Liver (tissue), 9 donors: ENCODE data around the gene GFRA4. TPM values are rescaled to one million over a fixed set of nuclear protein-coding genes. Genes with fewer than 3 reads are reported as not detected.

Experiments used
- DNase-seq: peaks from one replicate; pipeline ENCODE4 v3.0.0-alpha.2; 2017; ENCODE audit warnings: low spot score
- H3K27ac ChIP-seq, 2 donors: one replicate each; pipeline ENCODE4 v1.7.0; 2013; ENCODE audit warnings: inconsistent platforms in 2 of 2, low read length in 2 of 2, control low read depth in 1 of 2, low read depth in 1 of 2, mild to moderate bottlenecking in 1 of 2
- H3K27me3 ChIP-seq, 4 donors: one replicate each; pipeline versions ENCODE4 v1.6.1 to v1.7.0; 2013; ENCODE audit warnings: low read length in 3 of 4, inconsistent platforms in 1 of 4, mild to moderate bottlenecking in 1 of 4, moderate library complexity in 1 of 4; ENCODE audit not compliant: control insufficient read depth in 4 of 4, insufficient read depth in 4 of 4
- H3K36me3 ChIP-seq, 4 donors: one replicate each; pipeline versions ENCODE4 v1.6.1 to v1.7.0; 2013; ENCODE audit warnings: low read length in 3 of 4, mild to moderate bottlenecking in 3 of 4, low read depth in 1 of 4, moderate library complexity in 1 of 4; ENCODE audit not compliant: control insufficient read depth in 4 of 4, insufficient read depth in 3 of 4
- H3K4me1 ChIP-seq, 4 donors: one replicate each; pipeline versions ENCODE4 v1.6.1 to v1.7.0; 2013; ENCODE audit warnings: low read length in 3 of 4, mild to moderate bottlenecking in 3 of 4, moderate library complexity in 1 of 4; ENCODE audit not compliant: control insufficient read depth in 4 of 4, insufficient read depth in 4 of 4
- H3K4me3 ChIP-seq, 3 donors: one replicate each; pipeline versions ENCODE4 v1.6.1 to v1.7.0; 2013; ENCODE audit warnings: low read length in 3 of 3, control low read depth in 1 of 3, low read depth in 1 of 3, mild to moderate bottlenecking in 1 of 3
- H3K9ac ChIP-seq, 2 donors: one replicate each; pipeline ENCODE4 v1.7.0; 2013; ENCODE audit warnings: low read length in 2 of 2, mild to moderate bottlenecking in 2 of 2, moderate library complexity in 2 of 2, control low read depth in 1 of 2, low read depth in 1 of 2
- H3K9me3 ChIP-seq, 4 donors: one replicate each; pipeline versions ENCODE4 v1.6.1 to v1.7.0; 2013; ENCODE audit warnings: low read length in 3 of 4; ENCODE audit not compliant: control insufficient read depth in 4 of 4
- ATF3 ChIP-seq: IDR thresholded peaks from 2 replicates; pipeline ENCODE4 v1.6.1; 2016; ENCODE audit warnings: antibody characterized with exemption
- CTCF ChIP-seq: fragments of 150-350 bp; IDR thresholded peaks from 2 replicates; pipeline ENCODE4 v1.5.1; 2017; ENCODE audit warnings: improper control_type of control experiment, low read depth, low read length; ENCODE audit not compliant: missing input control
- EGR1 ChIP-seq, 2 donors: IDR thresholded peaks; 2 replicates each; pipeline ENCODE4 v1.6.1; 2016 to 2018; ENCODE audit warnings: antibody characterized with exemption in 2 of 2, low read depth in 2 of 2
- FOXA1 ChIP-seq: IDR thresholded peaks from 2 replicates; pipeline ENCODE4 v1.6.1; 2016; ENCODE audit warnings: antibody characterized with exemption
- FOXA2 ChIP-seq: IDR thresholded peaks from 2 replicates; pipeline ENCODE4 v1.6.1; 2016; ENCODE audit warnings: antibody characterized with exemption
- GABPA ChIP-seq, 2 donors: IDR thresholded peaks in 1 of 2; conservative IDR thresholded peaks in 1 of 2; 2 replicates each; pipeline ENCODE4 v1.6.1; 2016; ENCODE audit warnings: antibody characterized with exemption in 2 of 2, mild to moderate bottlenecking in 1 of 2, moderate library complexity in 1 of 2
- HNF4A ChIP-seq, 2 donors: conservative IDR thresholded peaks; 2 replicates each; pipeline ENCODE4 v1.6.1; 2016; ENCODE audit warnings: antibody characterized with exemption in 2 of 2, mild to moderate bottlenecking in 2 of 2
- HNF4G ChIP-seq: IDR thresholded peaks from 2 replicates; pipeline ENCODE4 v1.6.1; 2016; ENCODE audit warnings: antibody characterized with exemption
- JUND ChIP-seq, 2 donors: IDR thresholded peaks; 2 replicates each; pipeline ENCODE4 v1.6.1; 2016; ENCODE audit warnings: antibody characterized with exemption in 2 of 2
- MAX ChIP-seq: IDR thresholded peaks from 2 replicates; pipeline ENCODE4 v1.6.1; 2016; ENCODE audit warnings: antibody characterized with exemption
- NR2F2 ChIP-seq: IDR thresholded peaks from 2 replicates; pipeline ENCODE4 v1.6.1; 2016; ENCODE audit warnings: antibody characterized with exemption
- RAD21 ChIP-seq, 2 donors: IDR thresholded peaks; 2 replicates each; pipeline ENCODE4 v1.6.1; 2016; ENCODE audit warnings: antibody characterized with exemption in 2 of 2, mild to moderate bottlenecking in 2 of 2
- REST ChIP-seq: IDR thresholded peaks from 2 replicates; pipeline ENCODE4 v1.6.1; 2016; ENCODE audit warnings: antibody characterized with exemption, mild to moderate bottlenecking
- RXRA ChIP-seq, 2 donors: IDR thresholded peaks; 2 replicates each; pipeline ENCODE4 v1.6.1; 2017 to 2018; ENCODE audit warnings: antibody characterized with exemption in 2 of 2, mild to moderate bottlenecking in 1 of 2
- SP1 ChIP-seq: IDR thresholded peaks from 2 replicates; pipeline ENCODE4 v1.6.1; 2018; ENCODE audit warnings: antibody characterized with exemption, mild to moderate bottlenecking
- TAF1 ChIP-seq: conservative IDR thresholded peaks from 2 replicates; pipeline ENCODE4 v1.6.1; 2016; ENCODE audit warnings: antibody characterized with exemption, mild to moderate bottlenecking
- YY1 ChIP-seq: IDR thresholded peaks from 2 replicates; pipeline ENCODE4 v1.6.1; 2016; ENCODE audit warnings: antibody characterized with exemption, mild to moderate bottlenecking
- ZBTB33 ChIP-seq: IDR thresholded peaks from 2 replicates; pipeline ENCODE4 v1.6.1; 2016; ENCODE audit warnings: antibody characterized with exemption
- WGBS: extraction: QIAGEN DNeasy Blood & Tissue Kit; methylation state at CpG from one replicate; pipeline ENCODE4 v1.1.7; 2013; 5-methylcytosine and 5-hydroxymethylcytosine counted together
- polyA plus RNA-seq, 2 donors: library from polyadenylated mRNA; stranded (reverse) in 1 of 2; unstranded in 1 of 2; fragments of 200-250 nt in 1 of 2; fragments of >200 nt in 1 of 2; fragmentation: Nextera tagmentation in 1 of 2; extraction: Ambion mirVana in 1 of 2; gene quantifications; one replicate each; pipeline versions ENCODE4 v1.2.1 to v1.2.3, GENCODE V29; 2013 to 2015
- total RNA-seq, 2 donors: library from RNA; depleted of rRNA; stranded (reverse); fragments of >200 nt; gene quantifications; one replicate each; pipeline ENCODE4 v1.2.3, GENCODE V29; 2014
- donor health status: healthy.
- donor health status: healthy.
- donor health status: healthy.
- donor health status: healthy.
- donor health status: healthy.

The GFRA4 gene
- total and polyA plus RNA-seq, 4 donors, result not detected

- H3K27ac ChIP-seq, result no peak overlapping the region
- DNase-seq, result no peak
- TF ChIP-seq ATF3, result no peak
- TF ChIP-seq SP1, result no peak
- TF ChIP-seq EGR1 (IDR thresholded peaks at IDR 0.05; ENCODE audit: low read depth in 2 of 2), result no peak
- TF ChIP-seq GABPA (IDR thresholded peaks at IDR 0.05 in 1 of 2, conservative IDR thresholded peaks at IDR 0.05 in 1 of 2), result no peak
- TF ChIP-seq CTCF, result no peak
- no peak for TF ChIP-seq REST
- no peak for TF ChIP-seq RAD21 (IDR thresholded peaks at IDR 0.05)
- no peak for TF ChIP-seq HNF4A (conservative IDR thresholded peaks at IDR 0.05)
- TF ChIP-seq RXRA (IDR thresholded peaks at IDR 0.05), result no peak
- TF ChIP-seq MAX, result no peak
- TF ChIP-seq ZBTB33, result no peak
- TF ChIP-seq TAF1, result no peak
- TF ChIP-seq HNF4G, result no peak
- no peak for TF ChIP-seq JUND (IDR thresholded peaks at IDR 0.05)
- TF ChIP-seq FOXA1, result no peak
- no peak for TF ChIP-seq YY1
- TF ChIP-seq FOXA2, result no peak
- TF ChIP-seq NR2F2, result no peak
- no peak overlapping the region for H3K4me3 ChIP-seq
- H3K9me3 ChIP-seq, result no peaks in the 10 kb centered on the region
- H3K27me3 ChIP-seq, result no peaks in the 10 kb centered on the region
- H3K4me1 ChIP-seq, result no peaks in the 10 kb centered on the region
- 96% methylated on average over 5 of the region's 5 CpGs for WGBS
- no peak overlapping the region for H3K9ac ChIP-seq
- H3K36me3 ChIP-seq, result peaks cover 5 to 19% (median 13%) of the 10 kb centered on the region in 4 donors
Observed at GRCh38 chr20:3614466-3614865, 48.7 kb downstream of the GFRA4 start.
